ENCODE data around the gene PRPF19. TPM values are rescaled to one million over a fixed set of nuclear protein-coding genes. Genes with fewer than 3 reads are reported as not detected.

Gene PRPF19
- total and polyA plus RNA-seq, 2 of the 13 experiments (the other 11 are each of a cell fraction or from before 2014, with no cell fraction given): 27.4 to 91.1 TPM

- H3K9ac ChIP-seq (ENCODE audit: insufficient read depth, low read depth, low read length): no peak overlapping the region
- no peak overlapping the region for H3K27ac ChIP-seq (ENCODE audit: extremely low read length, insufficient read depth, low read length)
- no peak overlapping the region for H3K4me2 ChIP-seq (ENCODE audit: low read depth, low read length)
- in situ Hi-C loops (cut with HindIII; ENCODE audit: extremely low pct_ligation_motif_present, low pct_unique_long_range_greater_than_20kb) (no loop called here), intact Hi-C loops (cut with micrococcal nuclease; ENCODE audit: unreplicated experiment) (no loop called here)
- peaks cover 67% of the 10 kb centered on the region for H3K4me1 ChIP-seq (ENCODE audit: insufficient read depth, low read length)
- H3K27me3 ChIP-seq (ENCODE audit: control insufficient read depth in 1 of 2, insufficient read depth in 2 of 2, low read length in 2 of 2): no peaks in the 10 kb centered on the region
- no peak for ATAC-seq
- H3K9me3 ChIP-seq (ENCODE audit: low read length): no peaks in the 10 kb centered on the region
- ChIA-PET CTCF (ENCODE audit: low intra/inter-chr PET ratio, low total read pairs) (no interaction called here), POLR2A (no interaction called here)
- no peaks in the 10 kb centered on the region for H3K36me3 ChIP-seq (replicated peaks in 1 of 2; ENCODE audit: control insufficient read depth in 1 of 2, insufficient read depth in 2 of 2, low read length in 2 of 2)
- BruUV-seq (replicated peaks): no TSS peak
- TF ChIP-seq ZNF33A (CRISPR knock-in tag; IDR thresholded peaks at IDR 0.05; ENCODE audit: borderline replicate concordance): no peak
- peak; percentile 43; the same call in 1 of the 2 replicates for TF ChIP-seq FOSL2 (CRISPR knock-in tag; IDR thresholded peaks at IDR 0.05)
- no peak overlapping the region for H3K4me3 ChIP-seq (replicated peaks in 1 of 3; ENCODE audit: insufficient read depth in 1 of 3, low read depth in 2 of 3, low read length in 3 of 3)
- WGBS (ENCODE audit: low lambda C conversion rate): 48% methylated on average over 5 of the region's 5 CpGs
- DNase-seq (ENCODE audit: low spot score): no peak
- FAIRE-seq: no peak
- no peaks in the 10 kb centered on the region for H4K20me1 ChIP-seq (ENCODE audit: insufficient read depth, low read length)
- no peaks in the 10 kb centered on the region for H3K79me2 ChIP-seq (ENCODE audit: insufficient read depth, low read length)
- H2AFZ ChIP-seq (ENCODE audit: low read length): no peak overlapping the region
Measured at GRCh38 chr11:60857378-60858232, 48.8 kb downstream of the PRPF19 start.

GRCh38 chr11:60855726-60856633 lies 50.4 kb downstream of the PRPF19 start, which contains the start of gene PTGDR2:
Gene PTGDR2 (minus strand): TSS chr11:60855950. CDS start chr11:60853722, 2,228 bp downstream.
- peak within 1 kb of the TSS; percentile 72 for H3K27ac ChIP-seq (ENCODE audit: extremely low read length, insufficient read depth, low read length)
- peak within 1 kb of the TSS; percentile 81 for H3K4me2 ChIP-seq (ENCODE audit: low read depth, low read length)
- H3K79me2 ChIP-seq (ENCODE audit: insufficient read depth, low read length): no peaks in the 10 kb centered on the region
- H3K9ac ChIP-seq (ENCODE audit: insufficient read depth, low read depth, low read length): peak within 1 kb of the TSS; percentile 23
- no peaks in the 10 kb centered on the region for H3K9me3 ChIP-seq (ENCODE audit: low read length)
- H2AFZ ChIP-seq (ENCODE audit: low read length): no peak within 1 kb of the TSS
- BruUV-seq (replicated peaks): no TSS peak
- peak within 1 kb of the TSS; percentile 21 to 49 (median 41) for H3K4me3 ChIP-seq (replicated peaks in 1 of 3; ENCODE audit: insufficient read depth in 1 of 3, low read depth in 2 of 3, low read length in 3 of 3)
- intact Hi-C loops (cut with micrococcal nuclease; ENCODE audit: unreplicated experiment): loop anchor here (1.0 kb wide), 2 partner anchors 11 to 25 kb away; no protein-coding TSS in a partner anchor
- in situ Hi-C loops (cut with HindIII; ENCODE audit: extremely low pct_ligation_motif_present, low pct_unique_long_range_greater_than_20kb): no loop called here
- POLR2A ChIA-PET: interaction anchor here (0.7 to 2.6 kb wide), 8 partner anchors 11 to 1187 kb away, joined by 3 to 26 read pairs (median 4); partner anchors contain the start of genes CCDC86 and PRPF19
- FAIRE-seq: peak; percentile 85
- no peaks in the 10 kb centered on the region for H4K20me1 ChIP-seq (ENCODE audit: insufficient read depth, low read length)
- peak; percentile 83 for ATAC-seq
- H3K27me3 ChIP-seq (ENCODE audit: control insufficient read depth in 1 of 2, insufficient read depth in 2 of 2, low read length in 2 of 2): no peaks in the 10 kb centered on the region
- CTCF ChIA-PET (ENCODE audit: low intra/inter-chr PET ratio, low total read pairs): no interaction called here
- WGBS (ENCODE audit: low lambda C conversion rate): 1% methylated on average over 13 of the region's 14 CpGs
- H3K4me1 ChIP-seq (ENCODE audit: insufficient read depth, low read length): peaks cover 67% of the 10 kb centered on the region
- peaks cover 5 to 12% of the 10 kb centered on the region in 2 experiments; a peak in 3 of 5 replicates for H3K36me3 ChIP-seq (replicated peaks in 1 of 2; ENCODE audit: control insufficient read depth in 1 of 2, insufficient read depth in 2 of 2, low read length in 2 of 2)
- peak; percentile 71 for DNase-seq (ENCODE audit: low spot score)
- TF ChIP-seq ZFX (CRISPR knock-in tag; IDR thresholded peaks at IDR 0.05; ENCODE audit: low read depth) (peak; percentile 60), ZKSCAN5 (CRISPR knock-in tag; IDR thresholded peaks at IDR 0.05) (no peak), RFXAP (CRISPR knock-in tag; IDR thresholded peaks at IDR 0.05; ENCODE audit: borderline replicate concordance) (peak; percentile 55; the same call in 1 of the 2 replicates), CREM (IDR thresholded peaks at IDR 0.05) (peak; percentile 20; the same call in 1 of the 2 replicates), CREM (CRISPR knock-in tag; IDR thresholded peaks at IDR 0.05) (no peak), ZNF746 (CRISPR knock-in tag; IDR thresholded peaks at IDR 0.05) (peak; percentile 58), REL (CRISPR knock-in tag; conservative IDR thresholded peaks at IDR 0.05) (no peak), ZNF501 (CRISPR knock-in tag; IDR thresholded peaks at IDR 0.05) (peak; percentile 35; the same call in 1 of the 2 replicates), MTF1 (CRISPR knock-in tag; IDR thresholded peaks at IDR 0.05) (no peak), STAG1 (CRISPR knock-in tag; IDR thresholded peaks at IDR 0.05) (no peak), FOXJ3 (CRISPR knock-in tag; IDR thresholded peaks at IDR 0.05; ENCODE audit: borderline replicate concordance) (0 out of 2 replicates have a peak, but pooled peaks have one; percentile 13)

Data from HepG2 (cell line).